Lung (tissue), 12 donors: ENCODE measurements around the gene PARD3. TPM values are rescaled to one million over a fixed set of nuclear protein-coding genes. Genes with fewer than 3 reads are reported as not detected.
"Not testable (repeated sequence)": the region's sequence is repeated elsewhere in the genome, so short reads cannot be mapped to it uniquely, and the experiment has no call there.

Experiments
- ATAC-seq: fragments of 200-7000 bp; cut with Tn5 transposase; one replicate; pipeline ENCODE4 v1.9.1; 2020; ENCODE audit warnings: moderate number of reproducible peaks; ENCODE audit not compliant: insufficient read depth, low FRiP score
- DNase-seq, 3 donors: peaks; one replicate each; pipeline ENCODE4 v3.0.0-alpha.2; 2013 to 2017
- H3K27ac ChIP-seq, 2 donors: one replicate each; pipeline ENCODE4 v1.5.1; 2013; ENCODE audit warnings: mild to moderate bottlenecking in 2 of 2, moderate library complexity in 2 of 2, control low read depth in 1 of 2, inconsistent platforms in 1 of 2, low read depth in 1 of 2, low read length in 1 of 2
- H3K27me3 ChIP-seq, 3 donors: one replicate each; pipeline ENCODE4 v1.5.1; 2013; ENCODE audit warnings: low read length in 2 of 3; ENCODE audit not compliant: control insufficient read depth in 3 of 3, insufficient read depth in 3 of 3
- H3K36me3 ChIP-seq, 4 donors: one replicate each; pipeline ENCODE4 v1.5.1; 2013; ENCODE audit warnings: low read length in 4 of 4, mild to moderate bottlenecking in 1 of 4, moderate library complexity in 1 of 4; ENCODE audit not compliant: control insufficient read depth in 4 of 4, insufficient read depth in 4 of 4
- H3K4me1 ChIP-seq, 5 donors: one replicate each; pipeline ENCODE4 v1.5.1; 2013; ENCODE audit warnings: low read length in 5 of 5, mild to moderate bottlenecking in 2 of 5, moderate library complexity in 1 of 5; ENCODE audit not compliant: control insufficient read depth in 5 of 5, insufficient read depth in 5 of 5
- H3K4me3 ChIP-seq: one replicate; pipeline ENCODE4 v1.5.1; 2013; ENCODE audit warnings: mild to moderate bottlenecking, control low read depth, moderate library complexity
- H3K9ac ChIP-seq, 2 donors: one replicate each; pipeline ENCODE4 v1.5.1; 2013; ENCODE audit warnings: low read length in 2 of 2, control low read depth in 1 of 2; ENCODE audit not compliant: insufficient read depth in 1 of 2
- H3K9me3 ChIP-seq, 4 donors: one replicate each; pipeline ENCODE4 v1.5.1; 2013; ENCODE audit warnings: low read length in 3 of 4, mild to moderate bottlenecking in 1 of 4, moderate library complexity in 1 of 4; ENCODE audit not compliant: control insufficient read depth in 4 of 4, insufficient read depth in 3 of 4
- CTCF ChIP-seq: IDR thresholded peaks from 2 replicates; pipeline ENCODE4 v1.5.1; 2012; ENCODE audit warnings: mild to moderate bottlenecking; ENCODE audit errors: control extremely low read depth, extremely low read depth
- WGBS, 2 donors: extraction: QIAGEN DNeasy Blood & Tissue Kit; methylation state at CpG; one replicate each; pipeline ENCODE4 v1.1.7; 2013; 5-methylcytosine and 5-hydroxymethylcytosine counted together
- polyA plus RNA-seq, 2 donors: library from polyadenylated mRNA; stranded (reverse); fragments of 200-250 nt; gene quantifications; one replicate each; pipeline ENCODE4 v1.2.1, GENCODE V29; 2013
- total RNA-seq, 2 donors: library from RNA; depleted of rRNA in 1 of 2; stranded (reverse); fragments of >200 nt in 1 of 2; gene quantifications; one replicate each; pipeline ENCODE4 v1.2.1, GENCODE V29; 2014 to 2021
- donor health status: control.
- donor health status: control.
- donor health status: Bipolar disorder and iron deficiency.
- donor health status: healthy.
- donor health status: DM: yes; HTN: yes; CAD: no.

Gene PARD3
- total and polyA plus RNA-seq, 4 donors: 10.3 to 69.2 (median 27.6) TPM

GRCh38 chr10:34753014-34753757, 61.9 kb downstream of the PARD3 start:
- H3K4me3 ChIP-seq: no peak overlapping the region
- no peak overlapping the region for H3K9ac ChIP-seq
- H3K36me3 ChIP-seq: no peaks in the 10 kb centered on the region
- 55 to 72% methylated on average over 5 of the region's 5 CpGs for WGBS, 2 donors
- peaks cover 11 to 20% (median 16%) of the 10 kb centered on the region in 5 donors for H3K4me1 ChIP-seq
- H3K27me3 ChIP-seq: no peaks in the 10 kb centered on the region
- ATAC-seq: no peak
- H3K27ac ChIP-seq: peak overlapping the region in 1 of 2 donors; percentile 63
- DNase-seq: no peak
- no peaks in the 10 kb centered on the region for H3K9me3 ChIP-seq
- no peak for TF ChIP-seq CTCF

- no peaks in the 10 kb centered on the region for H3K36me3 ChIP-seq
- H3K9ac ChIP-seq: no peak overlapping the region
- WGBS, 2 donors: 62 to 64% methylated on average over 2 of the region's 2 CpGs
These were observed 63.8 kb downstream of the PARD3 start for GRCh38 chr10:34751272-34751671.

GRCh38 chr10:34750795-34751194, 64.3 kb downstream of the PARD3 start:
- H3K27me3 ChIP-seq, H3K9me3 ChIP-seq, DNase-seq, H3K36me3 ChIP-seq, H3K4me3 ChIP-seq, ATAC-seq, H3K27ac ChIP-seq, H3K9ac ChIP-seq: not testable (repeated sequence)
- H3K4me1 ChIP-seq: peaks cover 11 to 19% (median 14%) of the 10 kb centered on the region in 5 donors
- WGBS, 2 donors: 82 to 88% methylated on average over 7 of the region's 7 CpGs

More at GRCh38 chr10:34751272-34751671, 63.8 kb downstream of the PARD3 start:
- Histone ChIP-seq H3K4me3 (no peak overlapping the region), H3K27ac (no peak overlapping the region), H3K4me1 (peaks cover 11 to 19% (median 14%) of the 10 kb centered on the region in 5 donors), H3K9me3 (no peaks in the 10 kb centered on the region), H3K27me3 (no peaks in the 10 kb centered on the region)
- no peak for DNase-seq
- no peak for ATAC-seq
- no peak for TF ChIP-seq CTCF

GRCh38 chr10:34748767-34749166, 66.3 kb downstream of the PARD3 start:
- Histone ChIP-seq H3K4me3 (no peak overlapping the region), H3K36me3 (no peaks in the 10 kb centered on the region), H3K27ac (no peak overlapping the region), H3K9ac (no peak overlapping the region), H3K9me3 (no peaks in the 10 kb centered on the region), H3K27me3 (no peaks in the 10 kb centered on the region), H3K4me1 (peaks cover 7 to 15% (median 10%) of the 10 kb centered on the region in 5 donors)
- WGBS, 2 donors: 78 to 81% methylated on average over 4 of the region's 4 CpGs
- no peak for DNase-seq
- no peak for TF ChIP-seq CTCF
- no peak for ATAC-seq
